ENCODE results near the gene RANGAP1. TPM values are rescaled to one million over a fixed set of nuclear protein-coding genes. Genes with fewer than 3 reads are reported as not detected.

RANGAP1 gene
- total and polyA plus RNA-seq, 2 of the 13 experiments (the other 11 are each of a cell fraction or from before 2014, with no cell fraction given) = 51.8 to 83.9 TPM

DNA sequence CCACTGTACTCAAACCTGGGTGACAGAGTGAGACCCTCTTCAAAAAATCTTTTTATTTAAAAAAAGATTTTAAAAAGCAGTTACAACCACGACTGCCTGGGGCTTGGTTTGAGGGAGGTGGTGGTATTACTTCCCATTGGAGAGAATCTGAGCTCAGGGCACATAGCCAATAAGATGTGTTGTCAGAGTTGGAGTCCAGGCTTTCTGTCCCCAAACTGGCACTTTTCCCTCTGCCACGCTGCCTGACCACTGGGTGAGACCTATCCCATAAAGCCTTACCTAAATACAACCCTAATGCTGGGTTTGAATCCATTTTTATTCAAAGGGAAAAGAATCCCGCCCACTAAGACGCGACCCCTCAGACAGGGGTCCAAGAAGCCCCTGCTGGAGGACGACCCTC is 56.8 kb downstream of the RANGAP1 start:
- no peak for ATAC-seq
- no peak overlapping the region for H2AFZ ChIP-seq (ENCODE audit: low read length)
- no TSS peak for BruUV-seq (replicated peaks)
- peaks cover 15 to 22% of the 10 kb centered on the region in 2 experiments; a peak in 4 of 5 replicates for H3K36me3 ChIP-seq (replicated peaks in 1 of 2; ENCODE audit: control insufficient read depth in 1 of 2, insufficient read depth in 2 of 2, low read length in 2 of 2)
- no peaks in the 10 kb centered on the region for H4K20me1 ChIP-seq (ENCODE audit: insufficient read depth, low read length)
- intact Hi-C loops (cut with micrococcal nuclease; ENCODE audit: unreplicated experiment) (no loop called here), in situ Hi-C loops (cut with HindIII; ENCODE audit: extremely low pct_ligation_motif_present, low pct_unique_long_range_greater_than_20kb) (no loop called here)
- ChIA-PET POLR2A (no interaction called here), CTCF (ENCODE audit: low intra/inter-chr PET ratio, low total read pairs) (no interaction called here)
- H3K79me2 ChIP-seq (ENCODE audit: insufficient read depth, low read length) = no peaks in the 10 kb centered on the region
- no peaks in the 10 kb centered on the region for H3K27me3 ChIP-seq (ENCODE audit: control insufficient read depth in 1 of 2, insufficient read depth in 2 of 2, low read length in 2 of 2)
- H3K27ac ChIP-seq (ENCODE audit: extremely low read length, insufficient read depth, low read length) = no peak overlapping the region
- no peak for DNase-seq (ENCODE audit: low spot score)
- H3K4me1 ChIP-seq (ENCODE audit: insufficient read depth, low read length) = no peaks in the 10 kb centered on the region
- no peak overlapping the region for H3K4me2 ChIP-seq (ENCODE audit: low read depth, low read length)
- no peak overlapping the region for H3K9ac ChIP-seq (ENCODE audit: insufficient read depth, low read depth, low read length)
- no peaks in the 10 kb centered on the region for H3K9me3 ChIP-seq (ENCODE audit: low read length)
- no peak overlapping the region for H3K4me3 ChIP-seq (replicated peaks in 1 of 3; ENCODE audit: insufficient read depth in 1 of 3, low read depth in 2 of 3, low read length in 3 of 3)
- WGBS (ENCODE audit: low lambda C conversion rate) = 88% methylated on average over 6 of the region's 6 CpGs
- FAIRE-seq = no peak
- TF ChIP-seq SMAD9 (CRISPR knock-in tag; IDR thresholded peaks at IDR 0.05) (no peak), HOXA3 (CRISPR knock-in tag; IDR thresholded peaks at IDR 0.05) (no peak), ZFP36L1 (CRISPR knock-in tag; IDR thresholded peaks at IDR 0.05) (no peak), ZNF737 (CRISPR knock-in tag; IDR thresholded peaks at IDR 0.05; ENCODE audit: borderline replicate concordance) (no peak), ZKSCAN8 (CRISPR knock-in tag; IDR thresholded peaks at IDR 0.05; ENCODE audit: borderline replicate concordance) (no peak), ZNF12 (CRISPR knock-in tag; IDR thresholded peaks at IDR 0.05) (no peak), PRDM15 (CRISPR knock-in tag; IDR thresholded peaks at IDR 0.05) (no peak), MXI1 (IDR thresholded peaks at IDR 0.05; ENCODE audit: borderline replicate concordance, low read depth, low read length) (no peak), NFIC (IDR thresholded peaks at IDR 0.05; ENCODE audit: low read length) (no peak), IRX3 (CRISPR knock-in tag; IDR thresholded peaks at IDR 0.05; ENCODE audit: borderline replicate concordance, low read depth) (no peak), ZNF512 (CRISPR knock-in tag; IDR thresholded peaks at IDR 0.05) (no peak), ZNF253 (CRISPR knock-in tag; IDR thresholded peaks at IDR 0.05; ENCODE audit: borderline replicate concordance) (no peak), ZNF75D (CRISPR knock-in tag; IDR thresholded peaks at IDR 0.05; ENCODE audit: borderline replicate concordance) (no peak)
- TF ChIP-seq, protein P1, sequence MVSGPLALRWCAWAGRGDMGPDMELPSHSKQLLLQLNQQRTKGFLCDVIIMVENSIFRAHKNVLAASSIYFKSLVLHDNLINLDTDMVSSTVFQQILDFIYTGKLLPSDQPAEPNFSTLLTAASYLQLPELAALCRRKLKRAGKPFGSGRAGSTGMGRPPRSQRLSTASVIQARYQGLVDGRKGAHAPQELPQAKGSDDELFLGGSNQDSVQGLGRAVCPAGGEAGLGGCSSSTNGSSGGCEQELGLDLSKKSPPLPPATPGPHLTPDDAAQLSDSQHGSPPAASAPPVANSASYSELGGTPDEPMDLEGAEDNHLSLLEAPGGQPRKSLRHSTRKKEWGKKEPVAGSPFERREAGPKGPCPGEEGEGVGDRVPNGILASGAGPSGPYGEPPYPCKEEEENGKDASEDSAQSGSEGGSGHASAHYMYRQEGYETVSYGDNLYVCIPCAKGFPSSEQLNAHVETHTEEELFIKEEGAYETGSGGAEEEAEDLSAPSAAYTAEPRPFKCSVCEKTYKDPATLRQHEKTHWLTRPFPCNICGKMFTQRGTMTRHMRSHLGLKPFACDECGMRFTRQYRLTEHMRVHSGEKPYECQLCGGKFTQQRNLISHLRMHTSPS (CRISPR knock-in tag; IDR thresholded peaks at IDR 0.05; ENCODE audit: low read depth) = no peak
- TF ChIP-seq, protein P2, sequence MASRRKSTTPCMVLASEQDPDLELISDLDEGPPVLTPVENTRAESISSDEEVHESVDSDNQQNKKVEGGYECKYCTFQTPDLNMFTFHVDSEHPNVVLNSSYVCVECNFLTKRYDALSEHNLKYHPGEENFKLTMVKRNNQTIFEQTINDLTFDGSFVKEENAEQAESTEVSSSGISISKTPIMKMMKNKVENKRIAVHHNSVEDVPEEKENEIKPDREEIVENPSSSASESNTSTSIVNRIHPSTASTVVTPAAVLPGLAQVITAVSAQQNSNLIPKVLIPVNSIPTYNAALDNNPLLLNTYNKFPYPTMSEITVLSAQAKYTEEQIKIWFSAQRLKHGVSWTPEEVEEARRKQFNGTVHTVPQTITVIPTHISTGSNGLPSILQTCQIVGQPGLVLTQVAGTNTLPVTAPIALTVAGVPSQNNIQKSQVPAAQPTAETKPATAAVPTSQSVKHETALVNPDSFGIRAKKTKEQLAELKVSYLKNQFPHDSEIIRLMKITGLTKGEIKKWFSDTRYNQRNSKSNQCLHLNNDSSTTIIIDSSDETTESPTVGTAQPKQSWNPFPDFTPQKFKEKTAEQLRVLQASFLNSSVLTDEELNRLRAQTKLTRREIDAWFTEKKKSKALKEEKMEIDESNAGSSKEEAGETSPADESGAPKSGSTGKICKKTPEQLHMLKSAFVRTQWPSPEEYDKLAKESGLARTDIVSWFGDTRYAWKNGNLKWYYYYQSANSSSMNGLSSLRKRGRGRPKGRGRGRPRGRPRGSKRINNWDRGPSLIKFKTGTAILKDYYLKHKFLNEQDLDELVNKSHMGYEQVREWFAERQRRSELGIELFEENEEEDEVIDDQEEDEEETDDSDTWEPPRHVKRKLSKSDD (CRISPR knock-in tag; IDR thresholded peaks at IDR 0.05; ENCODE audit: low read depth) = no peak
